WI38 (cell line): Measurements from ENCODE around the gene CYP2U1.
"Not testable (repeated sequence)": the region's sequence is repeated elsewhere in the genome, so short reads cannot be mapped to it uniquely, and the experiment has no call there.

Experiments
- H3K4me3 ChIP-seq: 2 replicates; pipeline ENCODE4 v1.5.1; 2011; ENCODE audit warnings: low read depth, mild to moderate bottlenecking, control low read depth, low read length
- CTCF ChIP-seq: IDR thresholded peaks from 2 replicates; pipeline ENCODE4 v1.5.1; 2012; ENCODE audit warnings: low read depth, mild to moderate bottlenecking, control low read depth, low read length

The CYP2U1 gene

GRCh38 chr4:107902715-107903114 lies 28.6 kb upstream of the CYP2U1 start:
- TF ChIP-seq CTCF: no peak
- H3K4me3 ChIP-seq: no peak overlapping the region

- not testable (repeated sequence) for H3K4me3 ChIP-seq
Measured at GRCh38 chr4:107905082-107905481, 26.3 kb upstream of the CYP2U1 start.

GRCh38 chr4:107906458-107907100 lies 24.8 kb upstream of the CYP2U1 start:
- no peak overlapping the region for H3K4me3 ChIP-seq
- no peak for TF ChIP-seq CTCF

GRCh38 chr4:107908377-107908776 lies 23.0 kb upstream of the CYP2U1 start:
- no peak for TF ChIP-seq CTCF
- H3K4me3 ChIP-seq: no peak overlapping the region

- H3K4me3 ChIP-seq: no peak overlapping the region
- no peak for TF ChIP-seq CTCF
Measured at GRCh38 chr4:107913283-107913899, 18.0 kb upstream of the CYP2U1 start.

GRCh38 chr4:107915220-107915619 lies 16.1 kb upstream of the CYP2U1 start:
- TF ChIP-seq CTCF: no peak
- no peak overlapping the region for H3K4me3 ChIP-seq

GRCh38 chr4:107916623-107917022 lies 14.7 kb upstream of the CYP2U1 start:
- no peak overlapping the region for H3K4me3 ChIP-seq
- TF ChIP-seq CTCF: no peak

GRCh38 chr4:107917500-107917899 lies 13.8 kb upstream of the CYP2U1 start:
- TF ChIP-seq CTCF: no peak
- no peak overlapping the region for H3K4me3 ChIP-seq
